NCI-H526 treated with DMSO at 0.1 percent for 48 hours (cell line): ENCODE measurements around the gene STAT4.

Experiments
- DNase-seq: peaks from one replicate; lab custom pipeline; 2025; lab: John Stamatoyannopoulos, UW

STAT4 gene

DNA sequence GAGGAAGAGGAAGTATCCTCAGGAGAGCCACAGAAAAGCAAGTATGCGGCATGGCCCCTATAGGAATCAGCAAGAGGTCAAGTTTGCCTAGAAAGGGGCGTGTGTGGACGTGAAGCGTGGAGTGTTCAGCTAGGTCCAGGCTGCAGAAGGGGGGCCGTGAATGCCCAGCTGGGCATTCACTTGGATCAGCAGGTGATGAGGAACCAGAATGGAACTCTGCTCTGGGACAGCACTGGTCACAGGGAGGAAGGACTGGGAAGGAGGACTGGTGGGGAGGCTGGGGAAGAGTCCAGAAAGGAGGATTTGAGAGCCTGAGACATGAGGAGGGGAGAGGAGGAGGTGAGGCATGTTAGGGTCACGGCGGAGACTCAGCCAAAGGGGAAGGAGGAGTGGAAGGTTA lies 156.6 kb downstream of the STAT4 start:
- DNase-seq, result no peak

GRCh38 chr2:190993292-190993643 lies 157.5 kb downstream of the STAT4 start:
- DNase-seq, result no peak

GRCh38 chr2:190990132-190990531 lies 160.7 kb downstream of the STAT4 start:
- DNase-seq, result no peak

DNA sequence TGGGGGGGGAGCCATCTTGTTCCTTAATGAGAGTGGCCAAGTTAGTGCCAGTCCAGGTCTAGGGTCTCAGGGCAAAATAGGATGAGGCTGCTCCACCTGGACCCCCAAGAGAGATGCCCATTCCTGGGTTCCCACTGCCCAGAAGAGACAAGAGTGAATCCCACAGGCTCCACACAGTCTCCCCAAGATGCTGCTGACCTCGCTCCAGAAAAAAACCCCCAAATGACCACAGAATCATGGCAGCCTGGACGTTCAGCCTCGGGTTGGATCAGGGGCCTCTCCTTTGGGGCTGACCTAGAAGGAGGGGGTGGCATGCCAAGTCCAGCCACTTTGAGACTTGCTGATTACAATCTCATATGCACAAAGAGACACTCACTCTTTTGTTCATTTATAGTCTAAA lies 161.9 kb downstream of the STAT4 start:
- DNase-seq, result no peak

GRCh38 chr2:190987938-190988337 lies 162.9 kb downstream of the STAT4 start:
- DNase-seq, result no peak

GRCh38 chr2:190987116-190987515 lies 163.7 kb downstream of the STAT4 start:
- no peak for DNase-seq

GRCh38 chr2:190986221-190986953 lies 164.4 kb downstream of the STAT4 start:
- no peak for DNase-seq

DNA sequence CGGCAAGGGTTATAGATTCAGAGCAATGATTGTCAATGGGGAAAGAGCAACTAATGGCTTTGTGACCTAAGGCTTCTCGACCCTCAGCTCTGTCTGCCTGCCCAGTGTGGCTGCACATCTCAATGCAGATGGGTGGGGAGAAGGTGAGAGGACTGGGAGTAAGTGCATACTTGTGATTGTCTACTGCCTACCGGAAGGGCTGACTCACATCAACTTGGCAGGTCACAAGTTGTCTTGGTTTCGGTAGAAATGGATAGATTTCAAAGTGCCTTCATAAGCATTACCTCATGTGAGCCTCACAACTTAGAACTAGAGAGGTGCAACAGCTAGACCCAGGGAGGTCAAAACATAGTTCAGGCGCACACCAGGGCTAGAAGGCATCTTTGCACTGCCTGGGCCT lies 166.2 kb downstream of the STAT4 start:
- DNase-seq, result no peak

DNA sequence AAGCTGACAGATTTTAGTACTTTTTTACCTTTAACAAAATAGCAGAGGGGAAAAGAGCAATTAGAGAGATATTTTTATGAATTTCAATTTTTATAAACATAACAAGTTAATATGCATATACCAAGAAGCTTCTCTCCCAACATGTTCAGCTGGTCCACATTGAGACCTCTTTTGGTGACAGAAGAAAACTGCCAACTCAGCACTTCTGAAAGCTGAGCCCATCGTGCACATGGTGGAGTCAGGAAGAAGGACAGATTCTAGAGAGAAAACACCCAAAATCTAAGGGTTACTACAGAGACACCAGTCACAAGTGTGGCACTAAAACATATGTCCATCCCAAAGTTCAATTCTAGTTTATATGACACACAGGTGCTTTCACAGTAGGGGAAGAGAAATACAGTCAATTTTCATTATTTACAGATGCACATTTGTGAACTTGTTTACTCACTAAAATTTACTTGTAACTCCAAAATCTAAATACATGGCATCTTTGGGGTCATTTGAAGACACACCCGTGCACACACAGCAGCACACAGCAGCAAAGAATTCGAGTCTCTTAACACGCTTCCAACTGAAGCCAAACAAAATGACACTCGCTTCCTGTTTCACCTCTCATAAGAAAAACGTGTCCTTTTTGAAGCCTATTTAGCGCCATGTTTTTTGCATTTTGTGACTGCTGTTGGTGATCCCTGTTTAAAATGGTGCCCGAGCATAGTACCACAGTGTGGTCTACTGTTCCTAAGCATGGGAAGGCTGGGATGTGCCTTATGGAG lies 168.3 kb downstream of the STAT4 start:
- no peak for DNase-seq

DNA sequence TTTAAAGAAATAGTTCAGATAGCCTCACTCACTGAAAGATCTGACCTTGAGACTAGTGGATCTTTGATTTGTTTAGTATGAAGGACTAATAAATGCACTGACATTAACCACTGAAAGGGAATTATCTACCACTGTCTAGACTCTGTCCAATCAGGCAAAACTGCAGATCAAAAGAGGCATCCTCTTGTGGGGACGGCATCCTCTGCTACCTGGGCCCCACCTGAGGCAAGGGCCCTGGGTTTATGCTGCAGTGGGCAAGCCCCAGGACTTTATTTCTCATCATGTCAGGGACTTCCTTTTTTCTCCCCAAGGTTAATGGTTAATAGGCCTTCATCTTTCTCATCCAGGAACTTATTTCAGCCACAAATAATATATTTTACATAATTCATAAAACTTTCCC lies 169.1 kb downstream of the STAT4 start:
- no peak for DNase-seq

DNA sequence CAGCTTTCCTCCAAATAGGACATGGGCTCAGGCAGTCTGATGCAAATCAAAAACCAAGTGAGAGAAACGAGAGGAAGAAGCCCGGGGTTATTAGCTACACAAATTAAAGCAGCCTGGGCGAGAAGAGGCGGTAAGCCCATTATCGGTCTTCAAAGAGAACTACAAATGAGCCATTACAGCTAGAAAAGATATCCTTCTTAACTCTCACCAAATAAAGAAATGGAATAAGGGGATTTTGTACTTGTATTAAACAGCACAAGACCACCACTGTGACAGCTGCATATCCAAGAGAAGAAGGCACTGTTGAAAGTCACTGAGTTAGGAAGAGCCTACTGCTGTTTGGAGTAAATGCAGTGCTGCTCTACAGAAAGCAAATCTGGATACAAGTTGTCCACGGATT lies 169.5 kb downstream of the STAT4 start:
- no peak for DNase-seq

- DNase-seq, result no peak
Measured at GRCh38 chr2:190980630-190981209, 170.1 kb downstream of the STAT4 start.

GRCh38 chr2:190979906-190980629 lies 170.7 kb downstream of the STAT4 start:
- DNase-seq, result no peak
